ENCODE results near the gene EHBP1.

EHBP1 gene

GRCh38 chr2:62958206-62958605, 252.7 kb downstream of the EHBP1 start:
- Histone ChIP-seq H3K4me3 (ENCODE audit: low read depth, low read length) (no peak overlapping the region), H3K36me3 (ENCODE audit: control insufficient read depth, insufficient read depth, low read length) (no peaks in the 10 kb centered on the region)

GRCh38 chr2:62964050-62964449, 258.5 kb downstream of the EHBP1 start:
- Histone ChIP-seq H3K9me3 (ENCODE audit: control insufficient read depth, insufficient read depth, low read length) (no peaks in the 10 kb centered on the region), H3K4me3 (ENCODE audit: low read depth, low read length) (no peak overlapping the region), H3K4me1 (ENCODE audit: control insufficient read depth, insufficient read depth, low read length) (peaks cover 3% of the 10 kb centered on the region), H3K9ac (ENCODE audit: low read depth, low read length) (no peak overlapping the region), H3K27me3 (ENCODE audit: control insufficient read depth, insufficient read depth, low read length) (no peaks in the 10 kb centered on the region), H3K36me3 (ENCODE audit: control insufficient read depth, insufficient read depth, low read length) (no peaks in the 10 kb centered on the region)

More at GRCh38 chr2:62958206-62958605, 252.7 kb downstream of the EHBP1 start:
- Histone ChIP-seq H3K27me3 (ENCODE audit: control insufficient read depth, insufficient read depth, low read length) (no peaks in the 10 kb centered on the region), H3K4me1 (ENCODE audit: control insufficient read depth, insufficient read depth, low read length) (peaks cover 3% of the 10 kb centered on the region), H3K9me3 (ENCODE audit: control insufficient read depth, insufficient read depth, low read length) (no peaks in the 10 kb centered on the region), H3K9ac (ENCODE audit: low read depth, low read length) (no peak overlapping the region)

- Histone ChIP-seq H3K4me1 (ENCODE audit: control insufficient read depth, insufficient read depth, low read length) (peaks cover 3% of the 10 kb centered on the region), H3K27me3 (ENCODE audit: control insufficient read depth, insufficient read depth, low read length) (no peaks in the 10 kb centered on the region), H3K9me3 (ENCODE audit: control insufficient read depth, insufficient read depth, low read length) (no peaks in the 10 kb centered on the region), H3K36me3 (ENCODE audit: control insufficient read depth, insufficient read depth, low read length) (no peaks in the 10 kb centered on the region), H3K9ac (ENCODE audit: low read depth, low read length) (no peak overlapping the region), H3K4me3 (ENCODE audit: low read depth, low read length) (no peak overlapping the region)
Observed at GRCh38 chr2:62964671-62965070, 259.2 kb downstream of the EHBP1 start.

- Histone ChIP-seq H3K36me3 (ENCODE audit: control insufficient read depth, insufficient read depth, low read length) (no peaks in the 10 kb centered on the region), H3K27me3 (ENCODE audit: control insufficient read depth, insufficient read depth, low read length) (no peaks in the 10 kb centered on the region), H3K9me3 (ENCODE audit: control insufficient read depth, insufficient read depth, low read length) (no peaks in the 10 kb centered on the region), H3K4me1 (ENCODE audit: control insufficient read depth, insufficient read depth, low read length) (peaks cover 4% of the 10 kb centered on the region), H3K9ac (ENCODE audit: low read depth, low read length) (no peak overlapping the region), H3K4me3 (ENCODE audit: low read depth, low read length) (no peak overlapping the region)
Observed at GRCh38 chr2:62966991-62967390, 261.5 kb downstream of the EHBP1 start.

GRCh38 chr2:62968168-62968567, 262.7 kb downstream of the EHBP1 start:
- H3K9me3 ChIP-seq (ENCODE audit: control insufficient read depth, insufficient read depth, low read length): no peaks in the 10 kb centered on the region
- H3K36me3 ChIP-seq (ENCODE audit: control insufficient read depth, insufficient read depth, low read length): no peaks in the 10 kb centered on the region
- no peaks in the 10 kb centered on the region for H3K27me3 ChIP-seq (ENCODE audit: control insufficient read depth, insufficient read depth, low read length)
- H3K4me1 ChIP-seq (ENCODE audit: control insufficient read depth, insufficient read depth, low read length): peaks cover 5% of the 10 kb centered on the region
- H3K4me3 ChIP-seq (ENCODE audit: low read depth, low read length): no peak overlapping the region
- no peak overlapping the region for H3K9ac ChIP-seq (ENCODE audit: low read depth, low read length)

GRCh38 chr2:62968668-62969067, 263.2 kb downstream of the EHBP1 start:
- no peaks in the 10 kb centered on the region for H3K9me3 ChIP-seq (ENCODE audit: control insufficient read depth, insufficient read depth, low read length)
- no peak overlapping the region for H3K4me3 ChIP-seq (ENCODE audit: low read depth, low read length)
- no peaks in the 10 kb centered on the region for H3K27me3 ChIP-seq (ENCODE audit: control insufficient read depth, insufficient read depth, low read length)
- H3K9ac ChIP-seq (ENCODE audit: low read depth, low read length): no peak overlapping the region
- H3K4me1 ChIP-seq (ENCODE audit: control insufficient read depth, insufficient read depth, low read length): peaks cover 5% of the 10 kb centered on the region
- no peaks in the 10 kb centered on the region for H3K36me3 ChIP-seq (ENCODE audit: control insufficient read depth, insufficient read depth, low read length)

- Histone ChIP-seq H3K9me3 (ENCODE audit: control insufficient read depth, insufficient read depth, low read length) (no peaks in the 10 kb centered on the region), H3K36me3 (ENCODE audit: control insufficient read depth, insufficient read depth, low read length) (no peaks in the 10 kb centered on the region), H3K9ac (ENCODE audit: low read depth, low read length) (no peak overlapping the region), H3K4me3 (ENCODE audit: low read depth, low read length) (no peak overlapping the region), H3K27me3 (ENCODE audit: control insufficient read depth, insufficient read depth, low read length) (no peaks in the 10 kb centered on the region), H3K4me1 (ENCODE audit: control insufficient read depth, insufficient read depth, low read length) (peaks cover 5% of the 10 kb centered on the region)
Observed at GRCh38 chr2:62971936-62972335, 266.4 kb downstream of the EHBP1 start.

GRCh38 chr2:62972601-62973000, 267.1 kb downstream of the EHBP1 start:
- Histone ChIP-seq H3K36me3 (ENCODE audit: control insufficient read depth, insufficient read depth, low read length) (no peaks in the 10 kb centered on the region), H3K4me1 (ENCODE audit: control insufficient read depth, insufficient read depth, low read length) (peaks cover 5% of the 10 kb centered on the region), H3K27me3 (ENCODE audit: control insufficient read depth, insufficient read depth, low read length) (no peaks in the 10 kb centered on the region), H3K9me3 (ENCODE audit: control insufficient read depth, insufficient read depth, low read length) (no peaks in the 10 kb centered on the region), H3K9ac (ENCODE audit: low read depth, low read length) (no peak overlapping the region), H3K4me3 (ENCODE audit: low read depth, low read length) (no peak overlapping the region)

- Histone ChIP-seq H3K9me3 (ENCODE audit: control insufficient read depth, insufficient read depth, low read length) (no peaks in the 10 kb centered on the region), H3K9ac (ENCODE audit: low read depth, low read length) (no peak overlapping the region), H3K4me1 (ENCODE audit: control insufficient read depth, insufficient read depth, low read length) (peaks cover 5% of the 10 kb centered on the region), H3K36me3 (ENCODE audit: control insufficient read depth, insufficient read depth, low read length) (no peaks in the 10 kb centered on the region), H3K27me3 (ENCODE audit: control insufficient read depth, insufficient read depth, low read length) (no peaks in the 10 kb centered on the region), H3K4me3 (ENCODE audit: low read depth, low read length) (no peak overlapping the region)
Observed at GRCh38 chr2:62974999-62975398, 269.5 kb downstream of the EHBP1 start.

GRCh38 chr2:62991605-62992004, 286.1 kb downstream of the EHBP1 start:
- Histone ChIP-seq H3K9me3 (ENCODE audit: control insufficient read depth, insufficient read depth, low read length) (no peaks in the 10 kb centered on the region), H3K4me3 (ENCODE audit: low read depth, low read length) (no peak overlapping the region), H3K27me3 (ENCODE audit: control insufficient read depth, insufficient read depth, low read length) (no peaks in the 10 kb centered on the region), H3K9ac (ENCODE audit: low read depth, low read length) (no peak overlapping the region), H3K4me1 (ENCODE audit: control insufficient read depth, insufficient read depth, low read length) (no peaks in the 10 kb centered on the region), H3K36me3 (ENCODE audit: control insufficient read depth, insufficient read depth, low read length) (no peaks in the 10 kb centered on the region)

- Histone ChIP-seq H3K9ac (ENCODE audit: low read depth, low read length) (no peak overlapping the region), H3K36me3 (ENCODE audit: control insufficient read depth, insufficient read depth, low read length) (no peaks in the 10 kb centered on the region), H3K4me1 (ENCODE audit: control insufficient read depth, insufficient read depth, low read length) (no peaks in the 10 kb centered on the region), H3K9me3 (ENCODE audit: control insufficient read depth, insufficient read depth, low read length) (no peaks in the 10 kb centered on the region), H3K4me3 (ENCODE audit: low read depth, low read length) (no peak overlapping the region), H3K27me3 (ENCODE audit: control insufficient read depth, insufficient read depth, low read length) (no peaks in the 10 kb centered on the region)
Observed at GRCh38 chr2:62992561-62992960, 287.0 kb downstream of the EHBP1 start.

GRCh38 chr2:62994206-62994605, 288.7 kb downstream of the EHBP1 start:
- Histone ChIP-seq H3K4me3 (ENCODE audit: low read depth, low read length) (no peak overlapping the region), H3K36me3 (ENCODE audit: control insufficient read depth, insufficient read depth, low read length) (no peaks in the 10 kb centered on the region)

More at GRCh38 chr2:62994206-62994605, 288.7 kb downstream of the EHBP1 start:
- Histone ChIP-seq H3K9ac (ENCODE audit: low read depth, low read length) (no peak overlapping the region), H3K4me1 (ENCODE audit: control insufficient read depth, insufficient read depth, low read length) (no peaks in the 10 kb centered on the region), H3K9me3 (ENCODE audit: control insufficient read depth, insufficient read depth, low read length) (no peaks in the 10 kb centered on the region), H3K27me3 (ENCODE audit: control insufficient read depth, insufficient read depth, low read length) (no peaks in the 10 kb centered on the region)
